Omental fat pad (tissue), 4 donors: ENCODE results near the gene KCNC1. TPM values are rescaled to one million over a fixed set of nuclear protein-coding genes. Genes with fewer than 3 reads are reported as not detected.

ENCODE experiments used
- ATAC-seq: fragments of 150-250 bp; one replicate; pipeline ENCODE4 v1.9.1; 2016; ENCODE audit warnings: mild to moderate bottlenecking, moderate library complexity; ENCODE audit not compliant: low FRiP score
- DNase-seq: peaks from one replicate; pipeline ENCODE4 v3.0.0-alpha.2; 2019; ENCODE audit warnings: low spot score
- CTCF ChIP-seq, 3 donors: fragments of 450-650 bp; IDR thresholded peaks; one replicate each; pipeline ENCODE4 v1.5.1; 2016 to 2017; ENCODE audit warnings: antibody characterized with exemption in 3 of 3, mild to moderate bottlenecking in 3 of 3, moderate library complexity in 2 of 3
- total RNA-seq, 4 donors: library from RNA; depleted of rRNA; stranded (reverse); fragments of >200 nt; gene quantifications; one replicate each; pipeline ENCODE4 v1.1.0, GENCODE V29; 2016

KCNC1 gene
- total RNA-seq = not detected

DNA sequence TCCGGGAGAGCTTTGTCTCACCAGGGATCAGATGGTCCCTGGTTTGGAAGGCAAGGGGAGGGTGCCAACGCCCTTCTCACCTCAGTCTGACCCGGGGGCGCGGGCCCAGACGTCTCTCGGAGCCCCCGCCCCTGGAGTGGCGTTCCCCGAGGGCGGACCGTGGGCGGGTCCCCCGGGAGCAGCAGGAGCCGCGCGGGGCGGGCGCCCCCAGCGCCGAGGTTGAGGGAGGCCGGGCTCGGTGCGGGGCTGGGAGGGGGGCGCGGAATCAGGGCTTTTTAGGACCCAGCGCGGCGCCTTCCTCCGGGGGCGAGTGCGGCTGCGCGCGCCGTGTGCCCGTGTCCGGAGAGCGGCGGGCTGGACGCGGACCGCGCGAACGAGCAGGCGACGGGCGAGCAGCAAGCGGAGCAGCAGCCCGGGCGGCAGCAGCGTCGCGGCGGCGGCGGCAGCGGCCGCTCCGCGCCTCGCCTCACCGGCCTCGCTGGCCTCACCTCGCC, at the start of gene KCNC1:
KCNC1 (plus strand) TSS at position 364 of the 494 bp plus-strand sequence. CDS start 1,222 bp downstream, outside the sequence.
- DNase-seq = no peak
- no peak for ATAC-seq
- TF ChIP-seq CTCF (IDR thresholded peaks at IDR 0.05) = no peak

- DNase-seq = no peak
- no peak for ATAC-seq
- TF ChIP-seq CTCF (IDR thresholded peaks at IDR 0.05) = no peak
Measured at GRCh38 chr11:17686231-17686980, 48.2 kb upstream of the KCNC1 start.

DNA sequence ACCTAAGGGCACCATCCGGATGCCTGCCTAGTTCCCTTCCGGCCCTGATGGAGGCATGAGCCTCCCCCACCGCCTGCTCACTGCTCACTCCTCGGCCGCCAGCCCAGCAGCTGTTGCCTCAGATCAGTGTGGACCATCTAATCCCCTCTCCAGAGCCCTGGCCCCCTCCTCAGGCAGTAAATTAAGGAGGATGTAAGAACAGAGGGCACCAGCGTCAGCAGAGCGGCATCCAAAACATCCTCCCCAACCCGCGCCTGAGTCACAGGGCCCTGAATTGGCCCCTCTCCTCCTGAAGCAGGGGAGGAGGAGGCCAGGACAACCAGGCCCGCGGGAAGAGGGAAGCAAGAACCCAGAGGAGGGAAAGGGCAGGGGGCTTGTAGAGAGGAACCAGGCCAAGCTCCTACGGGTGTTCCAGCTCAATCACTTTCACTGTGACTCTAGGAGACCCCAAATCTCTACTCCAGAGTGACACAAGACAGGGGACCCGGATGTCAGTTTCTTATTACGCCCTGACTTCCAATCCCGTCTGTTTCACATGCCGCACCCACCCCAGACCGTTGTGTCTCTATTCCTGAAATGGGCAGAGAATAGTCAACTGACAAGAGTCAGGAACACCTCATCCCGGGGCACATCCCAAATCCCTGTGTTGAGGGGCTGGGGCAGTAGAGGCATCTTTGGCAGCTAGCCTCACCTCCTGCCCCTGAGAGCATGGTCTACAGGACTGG, 46.5 kb upstream of the KCNC1 start:
- DNase-seq (no peak), ATAC-seq (no peak)
- no peak for TF ChIP-seq CTCF (IDR thresholded peaks at IDR 0.05)

DNA sequence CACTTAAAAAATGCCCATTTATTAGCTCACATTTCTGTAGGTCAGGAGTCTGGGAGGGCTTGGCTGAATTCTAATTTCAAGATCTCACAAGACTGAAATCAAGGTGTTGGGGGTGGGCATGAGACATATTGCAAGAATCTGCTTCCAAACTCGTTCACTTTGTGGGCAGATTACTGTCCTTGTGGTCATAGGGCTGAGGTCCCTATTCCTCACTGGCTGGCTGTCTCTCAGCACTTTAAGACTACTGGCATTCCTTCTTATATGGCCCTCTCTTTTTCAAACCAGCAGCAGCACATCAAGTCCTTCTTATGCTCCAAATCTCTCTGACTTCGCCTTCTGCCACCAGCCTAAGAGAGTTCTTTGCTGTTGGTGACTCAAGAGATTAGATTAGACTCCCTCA, 43.0 kb upstream of the KCNC1 start:
- TF ChIP-seq CTCF (IDR thresholded peaks at IDR 0.05) = no peak
- ATAC-seq = no peak
- no peak for DNase-seq

GRCh38 chr11:17691976-17692375, 42.6 kb upstream of the KCNC1 start:
- ATAC-seq (no peak), DNase-seq (no peak)
- no peak for TF ChIP-seq CTCF (IDR thresholded peaks at IDR 0.05)

DNA sequence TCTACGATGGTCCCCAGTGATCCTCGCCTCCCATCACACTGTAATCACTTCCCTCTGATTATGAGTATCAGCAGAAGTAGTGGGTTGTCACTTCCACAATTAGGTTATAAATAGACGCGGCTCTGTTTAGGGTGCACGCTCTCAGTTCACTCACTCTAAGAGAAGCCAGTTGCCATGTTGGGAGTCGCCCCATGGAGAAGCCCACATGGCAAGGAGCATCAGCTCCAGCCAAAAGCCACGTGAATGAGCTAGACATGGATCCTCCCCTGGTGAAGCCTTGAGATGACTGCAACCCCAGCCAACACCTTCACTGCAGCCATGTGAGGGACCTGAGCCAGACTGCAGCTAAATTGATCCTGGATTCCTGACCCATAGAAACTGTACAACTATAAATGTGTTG, 41.6 kb upstream of the KCNC1 start:
- DNase-seq (no peak), ATAC-seq (no peak)
- TF ChIP-seq CTCF (IDR thresholded peaks at IDR 0.05) = no peak
